IPS DF 4.7 (cell line): ENCODE results near the gene BRINP3.

Source experiments
- DNase-seq: peaks from one replicate; pipeline ENCODE4 v3.0.0-alpha.2; 2013; ENCODE audit warnings: low spot score; ENCODE audit errors: extremely low read depth

BRINP3 gene

GRCh38 chr1:190323530-190323929 lies 154.1 kb downstream of the BRINP3 start:
- DNase-seq, result no peak

- DNase-seq, result no peak
Measured at GRCh38 chr1:190322274-190322673, 155.4 kb downstream of the BRINP3 start.

DNA sequence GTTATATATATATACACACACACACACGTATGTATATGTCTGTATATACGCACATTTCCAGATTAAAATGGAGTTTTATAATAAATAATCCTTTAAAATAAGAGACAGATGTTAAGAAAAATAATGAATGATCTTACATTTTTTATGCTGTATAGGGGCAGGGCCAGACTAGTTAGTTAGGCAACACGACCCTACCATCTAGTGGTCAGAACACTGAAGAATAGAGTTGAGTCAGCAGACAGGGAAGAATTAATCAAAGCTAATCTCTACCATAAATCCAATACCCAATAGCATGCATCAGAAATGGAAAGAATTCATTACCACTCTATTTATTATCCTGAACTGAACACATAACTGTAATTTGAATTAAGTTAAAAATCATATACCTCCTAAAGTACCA lies 156.7 kb downstream of the BRINP3 start:
- DNase-seq, result no peak

DNA sequence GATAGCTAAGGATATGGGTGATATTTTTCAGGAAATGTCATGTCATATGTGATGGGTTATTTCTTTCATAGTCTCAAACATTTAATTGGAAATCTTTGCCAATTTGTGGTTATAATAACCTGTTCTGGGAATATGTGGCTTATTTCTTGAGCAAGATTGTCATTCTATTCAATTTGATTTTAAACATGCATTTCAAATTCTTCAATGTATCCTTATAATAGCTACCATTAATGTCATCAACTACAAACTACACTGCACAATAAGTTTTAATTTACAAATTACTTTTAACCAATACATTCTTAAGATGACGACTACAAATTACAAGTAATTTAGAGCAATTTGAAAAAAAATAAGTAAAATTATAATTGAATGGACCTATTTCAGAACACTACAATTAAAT lies 164.9 kb downstream of the BRINP3 start:
- no peak for DNase-seq

GRCh38 chr1:190303501-190303900 lies 174.2 kb downstream of the BRINP3 start:
- DNase-seq, result no peak

GRCh38 chr1:190296453-190296852 lies 181.2 kb downstream of the BRINP3 start:
- DNase-seq, result no peak

- no peak for DNase-seq
Measured at GRCh38 chr1:190289897-190290296, 187.8 kb downstream of the BRINP3 start.

DNA sequence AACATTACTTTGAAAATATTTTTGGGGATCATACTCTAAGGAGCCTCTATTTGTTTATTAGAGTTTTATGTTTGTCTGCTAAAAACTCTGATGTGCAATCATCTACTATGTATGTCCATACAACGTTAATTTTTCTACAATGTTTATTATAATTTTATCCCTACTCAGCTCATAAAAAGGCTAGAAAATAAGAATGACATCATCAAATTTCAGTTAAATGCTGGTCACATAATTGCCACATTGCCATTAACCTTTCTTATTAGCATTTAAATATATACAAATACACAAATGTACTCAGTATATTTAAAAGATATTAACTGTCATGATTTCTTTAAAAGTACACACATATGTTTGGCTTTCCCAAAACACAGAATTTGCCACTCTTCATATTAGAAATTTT lies 191.6 kb downstream of the BRINP3 start:
- no peak for DNase-seq

- DNase-seq, result no peak
Measured at GRCh38 chr1:190277107-190277506, 200.6 kb downstream of the BRINP3 start.

DNA sequence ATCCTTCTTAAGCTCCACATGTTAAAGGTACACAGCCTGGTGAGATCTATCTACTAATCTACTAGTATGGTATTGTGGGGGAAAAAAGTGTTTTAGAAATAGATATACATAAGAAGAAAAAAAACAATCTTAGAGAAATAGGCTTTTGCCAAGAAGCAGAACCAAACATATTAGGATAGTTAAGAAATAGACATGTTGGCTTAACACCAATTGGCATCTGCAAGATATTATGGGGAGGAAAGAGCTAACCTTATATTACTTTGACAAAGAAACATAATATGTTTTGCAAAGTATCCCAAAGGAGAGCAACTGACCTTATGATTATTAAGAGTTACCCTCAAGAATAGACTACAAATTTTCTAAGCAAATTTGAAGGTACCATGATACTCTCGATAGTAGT lies 202.9 kb downstream of the BRINP3 start:
- no peak for DNase-seq

DNA sequence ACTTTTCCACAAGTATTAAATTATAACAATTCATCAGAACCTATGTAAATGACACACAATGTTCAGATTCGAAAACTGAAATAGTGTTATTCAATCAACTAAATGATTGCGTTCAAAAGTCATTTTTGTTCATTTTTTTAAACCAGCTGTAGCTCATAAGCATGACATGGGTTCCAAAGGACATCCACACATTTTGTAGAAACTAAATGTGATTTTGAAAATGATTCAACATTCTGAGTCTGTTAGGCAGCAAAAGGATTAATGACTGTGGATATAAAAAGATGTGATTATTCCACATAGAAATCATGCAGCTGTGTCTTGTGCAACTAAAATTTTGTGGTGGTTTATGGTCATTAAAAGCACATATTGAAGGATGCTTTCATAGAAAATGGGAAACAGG lies 204.5 kb downstream of the BRINP3 start:
- no peak for DNase-seq

DNA sequence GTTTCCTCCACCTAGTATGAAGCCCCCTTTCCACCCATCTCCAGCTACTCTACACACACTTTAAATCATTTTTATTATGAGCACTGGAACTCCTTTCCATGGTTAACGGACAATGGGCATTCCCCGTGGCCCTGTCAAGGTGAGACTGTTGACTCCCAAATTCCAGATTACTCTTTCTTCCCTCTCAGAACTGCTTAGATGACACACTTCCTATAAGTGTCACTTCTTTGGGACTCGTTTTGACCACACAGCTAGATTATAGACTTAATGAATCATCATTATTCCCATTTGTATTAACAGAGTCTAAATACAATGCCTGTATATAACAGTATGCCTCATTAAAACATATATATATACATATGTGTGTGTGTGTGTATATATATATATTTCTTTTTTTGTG lies 215.1 kb downstream of the BRINP3 start:
- no peak for DNase-seq

DNA sequence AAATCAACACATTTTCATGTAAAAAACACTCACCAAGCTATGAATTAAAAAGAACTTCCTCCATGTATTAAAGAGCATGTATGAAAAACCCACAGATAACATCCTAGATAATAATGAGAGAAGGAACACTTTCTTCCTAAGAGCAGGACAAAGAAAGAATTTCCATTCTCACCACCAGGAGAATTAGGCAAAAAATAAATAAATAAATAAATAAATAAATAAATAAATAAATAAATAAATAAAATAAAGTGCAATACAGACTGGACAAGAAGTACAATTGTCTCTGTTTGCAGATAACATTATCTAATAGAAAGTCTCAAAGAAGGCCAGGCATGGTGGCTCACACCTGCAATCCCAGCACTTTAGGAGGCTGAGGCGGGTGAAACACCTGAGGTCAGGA lies 218.2 kb downstream of the BRINP3 start:
- no peak for DNase-seq

DNA sequence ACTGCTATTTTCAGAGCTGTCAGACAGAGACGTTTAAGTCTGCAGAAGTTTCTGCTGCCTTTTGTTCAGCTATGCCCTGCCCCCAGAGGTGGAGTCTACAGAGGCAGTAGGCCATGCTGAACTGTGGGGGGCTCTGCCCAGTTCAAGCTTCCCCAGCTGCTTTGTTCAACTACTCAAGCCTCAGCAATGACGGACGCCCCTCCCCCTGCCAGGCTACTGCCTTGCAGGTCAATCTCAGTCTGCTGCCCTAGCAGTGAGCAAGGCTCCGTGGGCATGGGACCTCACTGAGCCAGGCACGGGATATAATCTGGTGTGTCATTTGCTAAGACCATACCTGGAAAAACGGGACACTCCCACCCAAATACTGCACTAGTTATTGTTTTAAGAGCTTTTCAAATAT lies 219.7 kb downstream of the BRINP3 start:
- no peak for DNase-seq

- DNase-seq, result no peak
Measured at GRCh38 chr1:190252046-190252445, 225.6 kb downstream of the BRINP3 start.

GRCh38 chr1:190250368-190250767 lies 227.3 kb downstream of the BRINP3 start:
- no peak for DNase-seq

- DNase-seq, result no peak
Measured at GRCh38 chr1:190244406-190244805, 233.3 kb downstream of the BRINP3 start.

- DNase-seq, result no peak
Measured at GRCh38 chr1:190243056-190243455, 234.6 kb downstream of the BRINP3 start.

GRCh38 chr1:190226006-190226405 lies 251.7 kb downstream of the BRINP3 start:
- DNase-seq, result no peak

- DNase-seq, result no peak
Measured at GRCh38 chr1:190212450-190212849, 265.2 kb downstream of the BRINP3 start.

DNA sequence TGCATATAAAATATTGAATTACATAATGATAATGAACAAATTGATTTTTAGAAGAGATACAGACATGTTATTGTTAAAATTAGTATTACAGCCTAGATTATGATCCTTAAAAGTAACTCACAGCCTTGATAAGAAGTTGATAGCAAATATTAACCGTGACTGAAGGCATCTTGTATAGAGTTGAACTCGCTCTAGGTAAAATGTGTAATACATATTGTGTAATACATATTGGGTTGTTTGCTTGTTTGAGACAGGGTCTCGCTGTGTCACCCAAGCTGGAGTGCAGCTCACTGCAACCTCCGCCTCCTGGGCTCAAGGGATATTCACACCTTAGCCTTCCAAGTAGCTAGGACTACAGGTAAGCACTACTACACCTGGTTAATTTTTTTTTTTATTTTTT lies 269.9 kb downstream of the BRINP3 start:
- DNase-seq, result no peak

DNA sequence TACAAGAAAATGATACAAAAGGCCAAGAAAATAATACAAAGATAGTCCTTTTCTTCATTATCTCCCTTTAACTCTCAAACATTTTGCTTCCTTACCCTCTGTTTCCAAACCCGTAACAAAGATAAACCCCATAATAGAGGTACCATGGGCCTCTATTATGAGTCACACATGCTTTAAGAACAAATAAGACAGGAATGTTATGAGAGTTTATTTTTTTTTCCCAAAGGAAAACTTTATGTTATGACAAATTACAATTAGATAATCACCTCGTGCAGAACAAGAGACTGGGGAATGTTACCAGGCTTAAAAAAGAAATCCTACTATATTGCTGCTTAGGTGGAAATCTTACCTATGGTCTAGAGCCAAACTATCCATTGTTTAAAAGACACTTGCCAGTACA lies 272.0 kb downstream of the BRINP3 start:
- no peak for DNase-seq

DNA sequence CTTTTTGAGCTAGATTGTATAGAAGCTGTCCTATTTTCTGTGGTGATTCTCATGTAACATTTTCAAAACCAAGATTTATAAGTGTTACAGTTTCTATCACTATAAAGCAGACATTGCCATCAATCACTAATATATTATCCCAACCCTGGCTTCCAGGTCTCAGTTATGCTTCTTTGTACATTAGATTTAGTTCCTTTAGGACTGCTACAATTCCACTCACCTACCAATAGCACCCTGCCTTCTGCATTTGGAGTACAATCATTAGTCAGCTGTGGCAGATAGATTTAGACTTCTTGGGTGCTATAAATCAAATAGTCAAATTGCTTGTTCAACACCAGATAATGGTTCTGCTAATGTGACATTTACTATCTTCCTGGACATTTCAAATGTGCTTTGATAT lies 281.6 kb downstream of the BRINP3 start:
- DNase-seq, result no peak

DNA sequence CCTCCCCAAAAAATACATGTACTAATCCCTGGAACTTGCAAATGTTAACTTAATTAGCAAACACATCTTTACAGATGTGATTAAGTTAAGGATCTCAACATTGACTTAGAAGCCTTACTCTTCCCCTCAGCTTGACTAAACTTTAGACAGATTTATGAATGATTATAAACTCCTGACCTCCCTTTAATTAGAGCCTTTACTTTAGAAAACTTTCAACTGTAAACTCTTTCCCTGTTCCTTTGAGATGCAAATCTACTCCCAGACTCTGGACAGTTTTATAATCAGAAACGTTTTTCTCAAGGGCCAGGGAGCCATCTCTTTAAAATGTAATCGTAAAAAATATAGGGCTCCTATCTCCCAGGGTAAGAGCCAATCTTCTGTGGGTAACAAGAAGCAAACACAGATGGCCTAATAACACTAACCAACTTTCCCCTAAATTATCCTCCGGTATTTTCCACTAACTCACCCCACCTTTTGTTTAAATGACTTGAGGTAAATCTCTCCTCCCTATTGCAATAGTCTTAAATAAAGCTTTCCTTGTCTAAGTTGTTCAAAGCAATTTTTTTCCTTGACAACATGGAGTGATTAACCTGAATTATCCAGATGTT lies 284.1 kb downstream of the BRINP3 start:
- no peak for DNase-seq
